Breast epithelium (tissue), 4 donors: Measurements from ENCODE around the gene GABRA4. TPM values are rescaled to one million over a fixed set of nuclear protein-coding genes. Genes with fewer than 3 reads are reported as not detected.

ENCODE experiments used
- DNase-seq, 2 donors: peaks; one replicate each; pipeline ENCODE4 v3.0.0-alpha.2; 2019; ENCODE audit warnings: low spot score in 2 of 2
- H3K27ac ChIP-seq, 2 donors: fragments of 200-600 bp; sonication (generic) in 1 of 2; one replicate each; pipeline ENCODE4 v1.5.1; 2016 to 2019; ENCODE audit warnings: mild to moderate bottlenecking in 1 of 2
- H3K27me3 ChIP-seq, 2 donors: fragments of 200-600 bp; sonication (generic) in 1 of 2; one replicate each; pipeline versions ENCODE4 v1.5.1 to v1.6.0; 2017 to 2019; ENCODE audit warnings: control low read depth in 1 of 2, mild to moderate bottlenecking in 1 of 2
- H3K36me3 ChIP-seq: fragments of 200-600 bp; one replicate; pipeline ENCODE4 v1.5.1; 2019
- H3K4me1 ChIP-seq, 2 donors: fragments of 200-600 bp; sonication (generic); one replicate each; pipeline ENCODE4 v1.5.1; 2016 to 2019; ENCODE audit warnings: control low read depth in 1 of 2
- H3K4me3 ChIP-seq, 3 donors: fragments of 200-600 bp; sonication (generic); 1 replicate in 2 of 3; 2 replicates in 1 of 3; pipeline ENCODE4 v1.5.1; 2016 to 2019; ENCODE audit warnings: mild to moderate bottlenecking in 3 of 3, moderate library complexity in 2 of 3
- H3K9me3 ChIP-seq, 2 donors: fragments of 200-600 bp; sonication (generic) in 1 of 2; one replicate each; pipeline ENCODE4 v1.5.1; 2016 to 2019; ENCODE audit warnings: control low read depth in 1 of 2
- POLR2A ChIP-seq: fragments of 450-650 bp; IDR thresholded peaks from one replicate; pipeline ENCODE4 v1.6.1; 2016; ENCODE audit warnings: antibody characterized with exemption, mild to moderate bottlenecking, moderate library complexity
- POLR2AphosphoS5 ChIP-seq, 3 donors: sonication (generic); formaldehyde crosslinking; IDR thresholded peaks; one replicate each; pipeline ENCODE4 v1.6.1; 2017; ENCODE audit warnings: antibody characterized with exemption in 3 of 3
- intact Hi-C: fragments of 100-400 bp; cut with DNase I; formaldehyde crosslinking; loops from one replicate; pipeline ENCODE4 v1.15.1; 2023; ENCODE audit warnings: low total_unique reads
- total RNA-seq, 3 donors: library from RNA; depleted of rRNA; stranded (reverse); fragments of >200 nt; gene quantifications; one replicate each; pipeline ENCODE4 v1.1.0, GENCODE V29; 2016
- TF ChIP-seq, protein P1 (sequence below), 3 donors: fragments of 450-650 bp; IDR thresholded peaks; one replicate each; pipeline ENCODE4 v1.5.1; 2016 to 2017; ENCODE audit warnings: antibody characterized with exemption in 3 of 3, mild to moderate bottlenecking in 3 of 3, moderate library complexity in 3 of 3

GABRA4 gene
- total RNA-seq, 3 donors from 2014 or later = 0.15 TPM; not detected in 2

DNA sequence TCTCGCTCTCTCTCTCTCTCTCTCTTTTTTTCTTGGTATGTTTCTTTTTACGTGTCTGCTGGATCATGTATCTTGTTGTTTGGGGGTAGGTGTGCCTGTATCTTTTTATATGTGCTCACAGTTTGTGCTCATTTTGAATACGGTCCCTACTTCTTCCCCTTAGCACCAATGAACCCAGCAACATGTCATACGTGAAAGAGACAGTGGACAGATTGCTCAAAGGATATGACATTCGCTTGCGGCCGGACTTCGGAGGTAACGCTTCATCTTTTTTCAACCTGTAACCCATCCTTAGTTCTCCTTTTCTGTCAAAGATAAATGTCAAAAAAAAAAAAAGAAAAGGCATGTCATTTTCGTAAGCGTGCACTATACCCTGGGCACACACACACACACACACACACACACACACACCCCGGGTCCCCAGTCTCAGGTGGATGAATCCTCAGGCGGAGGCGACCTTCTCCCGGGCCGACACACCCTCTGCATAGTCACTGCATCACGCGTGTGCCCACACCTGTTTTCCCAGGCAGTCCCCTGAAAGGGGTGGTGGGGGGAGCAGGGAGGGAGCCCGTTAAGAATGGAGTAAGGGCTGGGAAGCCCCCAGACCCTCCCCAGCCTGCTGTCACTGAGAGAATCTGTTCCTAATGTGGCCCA lies 38.5 kb upstream of the GABRA4 start:
- Histone ChIP-seq H3K27ac (no peak overlapping the region), H3K4me3 (peak overlapping the region; percentile 23 to 68 (median 50)), H3K36me3 (no peaks in the 10 kb centered on the region), H3K4me1 (no peaks in the 10 kb centered on the region), H3K9me3 (no peaks in the 10 kb centered on the region), H3K27me3 (peaks cover 0 to 17% of the 10 kb centered on the region in 2 donors)
- TF ChIP-seq, protein P1, sequence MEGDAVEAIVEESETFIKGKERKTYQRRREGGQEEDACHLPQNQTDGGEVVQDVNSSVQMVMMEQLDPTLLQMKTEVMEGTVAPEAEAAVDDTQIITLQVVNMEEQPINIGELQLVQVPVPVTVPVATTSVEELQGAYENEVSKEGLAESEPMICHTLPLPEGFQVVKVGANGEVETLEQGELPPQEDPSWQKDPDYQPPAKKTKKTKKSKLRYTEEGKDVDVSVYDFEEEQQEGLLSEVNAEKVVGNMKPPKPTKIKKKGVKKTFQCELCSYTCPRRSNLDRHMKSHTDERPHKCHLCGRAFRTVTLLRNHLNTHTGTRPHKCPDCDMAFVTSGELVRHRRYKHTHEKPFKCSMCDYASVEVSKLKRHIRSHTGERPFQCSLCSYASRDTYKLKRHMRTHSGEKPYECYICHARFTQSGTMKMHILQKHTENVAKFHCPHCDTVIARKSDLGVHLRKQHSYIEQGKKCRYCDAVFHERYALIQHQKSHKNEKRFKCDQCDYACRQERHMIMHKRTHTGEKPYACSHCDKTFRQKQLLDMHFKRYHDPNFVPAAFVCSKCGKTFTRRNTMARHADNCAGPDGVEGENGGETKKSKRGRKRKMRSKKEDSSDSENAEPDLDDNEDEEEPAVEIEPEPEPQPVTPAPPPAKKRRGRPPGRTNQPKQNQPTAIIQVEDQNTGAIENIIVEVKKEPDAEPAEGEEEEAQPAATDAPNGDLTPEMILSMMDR (IDR thresholded peaks at IDR 0.05) = no peak
- TF ChIP-seq POLR2AphosphoS5 (IDR thresholded peaks at IDR 0.05) (no peak), POLR2A (no peak)
- intact Hi-C loops = no loop called here
- no peak for DNase-seq

DNA sequence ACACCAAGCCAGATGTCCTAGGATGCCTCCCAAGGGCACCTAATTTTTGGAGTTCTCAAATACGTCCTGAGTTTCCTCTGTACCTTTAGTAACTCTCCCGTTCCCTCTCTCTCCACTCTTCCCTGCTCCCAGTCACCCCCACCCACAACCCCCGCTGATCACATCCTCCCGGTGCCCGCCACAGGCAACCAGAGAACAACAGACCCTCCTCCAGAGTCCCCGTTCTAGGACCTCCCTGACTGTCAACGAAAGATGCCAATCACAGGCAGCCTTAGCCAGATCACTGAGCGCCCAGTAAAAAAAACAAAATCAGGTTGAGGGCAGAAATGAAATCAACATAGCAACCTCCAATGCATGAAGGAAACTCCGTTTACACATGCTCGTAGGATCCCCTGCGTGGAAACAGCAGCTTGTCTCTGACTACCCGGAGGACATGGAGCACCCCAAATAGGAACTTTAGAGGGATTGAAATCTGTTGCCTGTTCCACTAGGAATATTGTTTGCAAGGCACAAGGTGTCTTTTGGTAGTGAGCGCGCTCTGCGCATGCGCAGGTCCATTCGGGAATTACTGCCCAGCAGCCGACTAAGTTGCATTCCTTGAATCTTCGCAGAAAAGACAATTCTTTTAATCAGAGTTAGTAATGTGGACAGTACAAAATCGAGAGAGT lies 37.8 kb upstream of the GABRA4 start, which contains the start of gene GABRB1:
Gene GABRB1 (plus strand): TSS at position 557 of the 668 bp plus-strand sequence.
- TF ChIP-seq, protein P1 (IDR thresholded peaks at IDR 0.05) = no peak
- TF ChIP-seq POLR2A (no peak), POLR2AphosphoS5 (IDR thresholded peaks at IDR 0.05) (no peak)
- intact Hi-C loops = no loop called here
- no peak for DNase-seq

DNA sequence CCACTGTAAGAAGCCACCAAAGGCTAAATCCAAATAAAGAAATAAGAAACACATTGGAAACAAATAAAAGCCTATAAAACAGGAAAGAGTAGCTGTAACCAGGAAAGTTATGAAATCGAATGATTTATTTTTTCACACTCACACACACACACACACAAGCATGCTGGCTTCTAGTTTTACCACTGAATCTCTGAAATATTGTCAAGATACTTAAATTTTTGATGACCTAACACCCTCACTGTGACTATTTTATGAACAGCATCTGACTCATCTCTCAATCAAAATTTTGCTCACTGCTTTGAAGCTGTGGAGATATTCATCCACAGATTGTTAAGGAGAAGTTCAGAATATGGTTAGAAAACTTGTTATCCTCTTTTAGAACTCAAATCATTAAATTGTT lies 24.1 kb upstream of the GABRA4 start:
- Histone ChIP-seq H3K36me3 (no peaks in the 10 kb centered on the region), H3K9me3 (no peaks in the 10 kb centered on the region), H3K4me3 (no peak overlapping the region), H3K4me1 (no peaks in the 10 kb centered on the region), H3K27ac (no peak overlapping the region), H3K27me3 (no peaks in the 10 kb centered on the region)
- TF ChIP-seq POLR2A (no peak), POLR2AphosphoS5 (IDR thresholded peaks at IDR 0.05) (no peak)
- TF ChIP-seq, protein P1 (IDR thresholded peaks at IDR 0.05) = no peak
- intact Hi-C loops = loop anchor here (2.0 kb wide), 1 partner anchor 19 kb away; no protein-coding TSS in a partner anchor
- no peak for DNase-seq

More for the DNA sequence above, 37.8 kb upstream of the GABRA4 start, which contains the start of gene GABRB1:
- peak within 1 kb of the TSS; percentile 23 to 68 (median 50) for H3K4me3 ChIP-seq
- no peak within 1 kb of the TSS for H3K27ac ChIP-seq
- no peaks in the 10 kb centered on the region for H3K9me3 ChIP-seq
- no peaks in the 10 kb centered on the region for H3K4me1 ChIP-seq
- no peaks in the 10 kb centered on the region for H3K36me3 ChIP-seq
- peaks cover 0 to 17% of the 10 kb centered on the region in 2 donors for H3K27me3 ChIP-seq

DNA sequence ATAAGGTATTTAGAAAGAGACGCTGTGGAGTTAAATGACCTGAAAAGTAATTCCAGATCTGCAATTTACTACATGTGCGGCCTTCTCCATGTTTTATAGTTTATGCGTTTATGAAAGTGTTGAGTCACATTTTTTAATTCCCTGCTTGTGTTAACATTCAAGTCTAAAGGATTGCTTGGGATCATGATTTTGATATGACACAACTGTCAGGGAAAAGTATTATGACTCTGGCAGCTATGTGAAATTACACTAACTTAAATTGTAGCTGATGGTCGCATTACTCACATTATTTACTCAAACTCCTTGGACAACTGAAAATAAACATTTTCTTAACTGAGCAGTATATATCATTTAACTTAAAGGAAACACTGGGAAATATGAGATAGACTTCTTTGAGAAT lies 23.7 kb upstream of the GABRA4 start:
- Histone ChIP-seq H3K27ac (no peak overlapping the region), H3K4me1 (no peaks in the 10 kb centered on the region), H3K4me3 (no peak overlapping the region), H3K27me3 (no peaks in the 10 kb centered on the region), H3K9me3 (no peaks in the 10 kb centered on the region), H3K36me3 (no peaks in the 10 kb centered on the region)
- intact Hi-C loops = loop anchor here (2.0 kb wide), 1 partner anchor 18 kb away; no protein-coding TSS in a partner anchor
- no peak for DNase-seq
- TF ChIP-seq POLR2AphosphoS5 (IDR thresholded peaks at IDR 0.05) (no peak), POLR2A (no peak)
- TF ChIP-seq, protein P1 (IDR thresholded peaks at IDR 0.05) = no peak

DNA sequence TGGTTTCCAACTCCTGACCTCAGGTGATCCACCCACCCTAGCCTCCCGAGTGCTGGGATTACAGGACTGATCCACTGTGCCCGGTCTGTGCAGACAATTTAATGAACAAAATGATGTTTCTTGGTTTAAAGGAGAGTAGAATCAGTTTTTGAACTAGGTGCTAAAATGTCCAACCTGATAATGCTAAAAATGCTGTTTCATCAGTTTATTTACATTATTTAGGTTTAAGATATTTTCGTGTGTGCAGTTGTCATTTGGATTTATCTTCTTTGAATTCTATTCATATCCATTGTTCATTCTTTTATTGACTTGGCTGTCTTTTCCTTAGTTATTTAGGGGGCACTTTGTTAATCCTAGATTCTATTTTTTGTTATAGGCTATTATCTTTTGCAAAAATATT lies 20.0 kb upstream of the GABRA4 start:
- H3K27me3 ChIP-seq = no peaks in the 10 kb centered on the region
- H3K36me3 ChIP-seq = no peaks in the 10 kb centered on the region
- no peak for TF ChIP-seq POLR2AphosphoS5 (IDR thresholded peaks at IDR 0.05)
- TF ChIP-seq, protein P1 (IDR thresholded peaks at IDR 0.05) = no peak
- no peak overlapping the region for H3K4me3 ChIP-seq
- H3K4me1 ChIP-seq = no peaks in the 10 kb centered on the region
- no peak for DNase-seq
- intact Hi-C loops = no loop called here
- H3K27ac ChIP-seq = no peak overlapping the region
- H3K9me3 ChIP-seq = peaks cover 0 to 6% of the 10 kb centered on the region in 2 donors
